HFF-Myc (cell line): ENCODE measurements around the gene TBXAS1.
"Not testable (repeated sequence)": the region's sequence is repeated elsewhere in the genome, so short reads cannot be mapped to it uniquely, and the experiment has no call there.

Source experiments
- DNase-seq: peaks from one replicate; pipeline ENCODE4 v3.0.0-alpha.2; 2011; ENCODE audit warnings: low read depth; ENCODE audit errors: extremely low read depth
- H3K4me3 ChIP-seq: replicated peaks from 2 replicates; pipeline ENCODE4 v1.5.1; 2011; ENCODE audit warnings: low read depth, mild to moderate bottlenecking, control low read depth, low read length
- TF ChIP-seq, protein P1 (sequence below): IDR thresholded peaks from 2 replicates; pipeline ENCODE4 v1.5.1; 2012; ENCODE audit warnings: mild to moderate bottlenecking, low read depth, low read length, control low read depth; ENCODE audit errors: missing control alignments

TBXAS1 gene

DNA sequence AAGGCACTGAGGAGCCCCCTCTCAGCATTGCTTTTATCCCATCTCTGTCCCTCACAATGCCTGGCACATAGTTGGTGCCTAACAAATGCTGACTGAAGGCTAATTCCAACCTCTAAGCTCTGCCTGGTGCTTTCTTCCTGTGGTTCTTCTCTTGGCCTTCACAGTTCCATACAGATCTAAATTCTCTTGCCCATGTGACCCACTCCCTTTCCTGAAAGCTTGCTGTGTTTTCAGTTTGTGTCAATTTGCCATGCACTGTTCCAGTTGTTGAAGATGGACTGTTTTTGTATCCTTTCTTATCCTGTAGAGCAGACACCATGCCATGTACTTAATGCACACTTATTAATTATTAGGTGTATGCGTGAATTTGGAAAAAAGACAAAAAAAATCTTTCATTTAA, 9.2 kb downstream of the TBXAS1 start:
- TF ChIP-seq, protein P1, sequence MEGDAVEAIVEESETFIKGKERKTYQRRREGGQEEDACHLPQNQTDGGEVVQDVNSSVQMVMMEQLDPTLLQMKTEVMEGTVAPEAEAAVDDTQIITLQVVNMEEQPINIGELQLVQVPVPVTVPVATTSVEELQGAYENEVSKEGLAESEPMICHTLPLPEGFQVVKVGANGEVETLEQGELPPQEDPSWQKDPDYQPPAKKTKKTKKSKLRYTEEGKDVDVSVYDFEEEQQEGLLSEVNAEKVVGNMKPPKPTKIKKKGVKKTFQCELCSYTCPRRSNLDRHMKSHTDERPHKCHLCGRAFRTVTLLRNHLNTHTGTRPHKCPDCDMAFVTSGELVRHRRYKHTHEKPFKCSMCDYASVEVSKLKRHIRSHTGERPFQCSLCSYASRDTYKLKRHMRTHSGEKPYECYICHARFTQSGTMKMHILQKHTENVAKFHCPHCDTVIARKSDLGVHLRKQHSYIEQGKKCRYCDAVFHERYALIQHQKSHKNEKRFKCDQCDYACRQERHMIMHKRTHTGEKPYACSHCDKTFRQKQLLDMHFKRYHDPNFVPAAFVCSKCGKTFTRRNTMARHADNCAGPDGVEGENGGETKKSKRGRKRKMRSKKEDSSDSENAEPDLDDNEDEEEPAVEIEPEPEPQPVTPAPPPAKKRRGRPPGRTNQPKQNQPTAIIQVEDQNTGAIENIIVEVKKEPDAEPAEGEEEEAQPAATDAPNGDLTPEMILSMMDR, result no peak
- H3K4me3 ChIP-seq, result no peak overlapping the region
- no peak for DNase-seq

DNA sequence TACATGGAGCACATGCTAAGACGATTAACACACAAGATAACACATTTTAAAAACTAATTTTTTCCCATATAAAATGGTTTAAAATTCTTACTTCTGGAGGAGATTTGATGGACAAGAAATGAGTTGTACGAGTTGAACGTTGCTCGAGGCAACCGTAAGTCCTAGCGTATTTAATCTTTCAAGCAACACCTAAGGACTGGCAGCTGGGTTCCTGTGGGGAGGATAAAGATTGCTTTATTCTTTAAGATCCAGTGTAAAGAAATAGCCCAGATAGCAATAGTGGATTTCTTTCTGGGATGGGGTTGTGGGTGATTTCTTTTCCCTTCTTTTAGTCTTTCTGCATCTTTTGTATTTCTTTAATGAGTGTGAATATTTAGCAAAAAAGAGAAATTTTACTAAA, 9.8 kb downstream of the TBXAS1 start:
- TF ChIP-seq, protein P1, result no peak

DNA sequence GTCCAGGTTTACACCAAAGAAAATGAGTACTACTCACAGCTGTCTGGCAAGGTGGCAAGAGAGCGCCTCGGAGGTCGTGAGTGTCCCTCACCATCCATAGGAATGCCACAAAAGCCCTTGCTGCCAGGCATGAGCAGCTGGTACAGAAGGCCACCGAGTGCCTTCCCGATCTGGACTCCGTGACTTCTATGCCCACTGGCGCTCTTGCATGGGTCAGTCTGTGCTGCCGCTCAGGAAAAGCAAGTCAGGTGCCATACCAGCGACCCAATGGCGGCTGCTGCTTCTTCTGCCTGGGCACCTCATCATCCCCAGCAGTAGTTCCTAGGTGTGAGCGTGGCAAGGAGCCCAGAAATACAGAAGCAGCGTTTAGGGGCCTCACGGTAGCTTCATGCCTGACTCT, 11.7 kb downstream of the TBXAS1 start:
- DNase-seq, result no peak
- no peak overlapping the region for H3K4me3 ChIP-seq
- TF ChIP-seq, protein P1, result no peak

More for the DNA sequence above, 9.8 kb downstream of the TBXAS1 start:
- H3K4me3 ChIP-seq, result no peak overlapping the region
- no peak for DNase-seq

DNA sequence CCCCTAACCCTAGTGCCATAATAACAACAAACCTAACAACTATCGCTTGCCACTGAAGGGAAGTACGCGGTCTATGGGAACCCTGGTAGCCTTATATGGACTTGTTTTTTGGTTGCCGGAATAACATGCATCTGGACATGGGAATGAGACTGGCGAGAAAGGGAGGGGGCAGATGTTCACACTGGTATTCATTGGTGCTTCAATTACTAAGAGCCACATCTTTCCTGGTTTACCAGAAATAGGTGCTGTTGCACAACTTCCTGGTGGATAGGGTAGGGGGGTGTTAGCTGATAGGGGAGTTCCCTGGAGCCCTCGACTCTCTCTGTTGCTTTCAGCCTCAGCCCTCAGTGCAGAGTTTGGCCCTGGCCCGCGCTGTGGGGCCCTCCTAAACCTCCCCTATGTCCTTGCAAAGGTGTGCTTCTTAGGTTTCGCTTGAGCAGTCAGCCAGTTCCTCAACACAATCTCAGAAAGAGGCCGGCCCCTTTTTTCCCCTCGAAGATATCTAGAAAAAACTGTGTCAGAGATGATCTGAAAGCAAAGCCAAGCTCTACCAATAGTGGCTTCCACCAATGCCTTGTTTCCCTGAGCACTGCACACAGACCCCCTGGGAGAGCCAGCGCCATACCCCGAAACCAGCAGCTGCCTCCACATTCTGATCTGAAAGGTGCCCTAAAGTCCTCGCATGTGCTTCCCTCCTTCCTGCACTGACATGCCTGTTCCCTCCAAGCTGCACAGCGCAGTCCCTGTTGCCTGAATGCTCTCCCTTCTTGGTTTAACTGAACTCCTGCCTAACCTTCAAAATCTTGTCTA, 13.5 kb downstream of the TBXAS1 start:
- H3K4me3 ChIP-seq, result no peak overlapping the region
- DNase-seq, result no peak
- TF ChIP-seq, protein P1, result no peak

DNA sequence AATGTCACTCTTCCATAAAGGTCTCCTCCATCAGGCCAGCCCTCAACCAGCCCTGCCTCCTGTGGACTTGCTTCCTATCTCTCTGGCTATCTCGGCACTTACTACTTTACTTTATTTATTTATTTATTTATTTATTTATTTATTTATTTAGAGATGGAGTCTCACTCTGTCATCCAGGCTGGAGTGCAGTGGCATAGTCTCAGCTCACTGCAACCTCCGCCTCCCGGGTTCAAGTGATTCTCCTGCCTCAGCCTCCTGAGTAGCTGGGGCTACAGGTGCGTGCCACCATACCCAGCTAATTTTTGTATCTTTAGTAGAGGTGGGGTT, 14.1 kb downstream of the TBXAS1 start:
- not testable (repeated sequence) for DNase-seq, H3K4me3 ChIP-seq

DNA sequence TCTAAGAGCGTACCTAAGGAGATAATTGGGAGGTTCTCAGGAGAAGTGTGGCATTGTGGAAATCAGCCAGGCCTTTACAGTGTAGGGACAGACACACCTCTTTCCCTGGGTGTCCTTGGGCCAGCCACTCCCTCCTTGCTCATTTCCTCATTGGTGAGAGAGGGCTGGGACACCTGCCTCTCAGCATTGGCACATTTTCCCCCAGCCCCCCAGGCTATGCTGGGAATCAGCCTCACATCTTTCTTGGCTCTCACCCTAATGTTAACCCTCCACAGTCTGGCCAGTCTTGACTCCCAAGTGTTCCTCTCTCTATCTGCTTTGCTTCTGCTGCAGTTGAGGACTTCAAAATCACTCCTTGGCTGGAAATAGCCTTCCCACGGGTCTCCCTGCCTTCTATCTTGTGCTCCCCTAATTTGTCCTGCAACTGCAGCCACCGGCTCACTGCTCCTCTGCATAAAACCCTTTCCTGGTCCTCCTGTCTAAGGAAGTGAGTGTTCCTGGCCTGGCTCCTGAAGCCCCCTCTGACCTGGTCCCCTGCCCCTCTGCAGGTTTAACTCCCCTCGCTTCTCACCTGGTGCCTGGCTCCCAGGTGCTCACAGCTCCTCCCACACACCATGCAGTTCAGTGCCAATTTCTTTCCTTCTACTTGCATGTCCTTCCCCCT, 15.8 kb downstream of the TBXAS1 start:
- TF ChIP-seq, protein P1, result no peak
- DNase-seq, result no peak
- H3K4me3 ChIP-seq, result no peak overlapping the region

DNA sequence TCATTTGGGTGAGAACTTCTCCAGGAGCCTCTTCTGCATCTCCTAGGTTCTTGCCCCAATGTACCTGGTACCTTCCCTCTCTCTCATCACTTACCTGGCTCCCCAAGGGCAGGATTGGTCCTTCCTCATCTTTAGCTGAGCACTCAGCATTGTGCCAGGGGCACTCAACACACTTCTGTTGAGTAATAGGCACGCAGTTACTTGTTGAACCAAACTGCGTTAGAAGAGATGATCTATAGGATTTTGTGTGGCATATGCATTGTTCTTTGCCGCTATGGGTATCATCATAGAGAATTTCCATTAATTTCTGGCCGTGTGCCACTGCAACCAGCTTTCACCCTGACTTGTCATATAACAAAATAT, 16.4 kb downstream of the TBXAS1 start:
- DNase-seq, result no peak
- TF ChIP-seq, protein P1, result no peak

More for the DNA sequence above, 16.4 kb downstream of the TBXAS1 start:
- H3K4me3 ChIP-seq, result no peak overlapping the region
